ENCODE results near the gene TRIM65. TPM values are rescaled to one million over a fixed set of nuclear protein-coding genes. Genes with fewer than 3 reads are reported as not detected.

Gene TRIM65
- total and polyA plus RNA-seq, 2 of the 13 experiments (the other 11 are each of a cell fraction or from before 2014, with no cell fraction given) = 10.3 to 22.4 TPM

DNA sequence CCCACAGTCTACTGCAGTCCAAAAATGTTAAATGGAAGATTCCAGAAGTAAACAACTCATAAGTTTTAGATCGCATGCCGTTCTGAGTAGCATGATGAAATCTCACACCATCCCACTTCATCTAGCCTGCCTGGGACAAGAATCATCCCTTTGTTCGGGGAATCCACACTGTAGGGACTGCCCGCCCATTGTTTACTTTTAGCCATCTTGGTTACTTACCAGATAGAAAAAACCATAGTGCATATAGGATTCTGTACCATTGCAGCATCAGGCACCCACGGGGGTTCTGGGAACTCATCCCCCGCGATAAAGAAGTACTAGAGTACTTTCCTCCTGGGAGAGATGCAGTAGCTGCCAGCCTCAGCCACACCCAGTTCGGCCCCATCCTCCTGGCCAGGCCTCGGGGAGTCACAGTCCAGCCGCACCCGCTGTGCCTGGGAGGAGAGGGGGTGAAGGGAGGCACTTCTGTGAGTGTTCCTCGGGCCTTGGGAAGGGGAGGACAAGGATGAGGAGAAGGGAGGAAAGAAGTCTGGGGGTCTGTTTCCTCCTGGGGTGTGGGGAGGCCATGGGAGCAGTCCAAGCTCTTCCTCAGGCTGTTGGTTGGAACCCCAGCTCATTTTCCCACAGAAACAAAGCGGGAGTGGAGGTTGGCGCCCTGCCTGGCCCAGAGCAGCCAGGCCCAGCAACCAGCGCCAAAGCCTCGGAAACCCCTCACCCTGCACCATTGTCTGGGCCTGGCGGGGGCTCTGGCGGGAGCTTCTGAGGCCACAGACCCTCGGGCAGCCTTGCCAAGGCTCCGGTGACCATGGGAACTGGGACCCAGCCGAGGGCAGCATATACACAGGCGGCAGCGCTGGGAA lies 27.2 kb downstream of the TRIM65 start (continued):
- TF ChIP-seq MIER3 (CRISPR knock-in tag; IDR thresholded peaks at IDR 0.05; ENCODE audit: borderline replicate concordance) (peak; percentile 82), KLF9 (CRISPR knock-in tag; IDR thresholded peaks at IDR 0.05; ENCODE audit: low read depth) (0 out of 2 replicates have a peak, but pooled peaks have one; percentile 78), MED8 (CRISPR knock-in tag; IDR thresholded peaks at IDR 0.05; ENCODE audit: insufficient replicate concordance) (peak; percentile 19), ZNF761 (CRISPR knock-in tag; conservative IDR thresholded peaks at IDR 0.05) (peak; percentile 97), ZSCAN31 (CRISPR knock-in tag; IDR thresholded peaks at IDR 0.05; ENCODE audit: low read depth) (peak; percentile 31; the same call in 1 of the 2 replicates), JUND (CRISPR knock-in tag; IDR thresholded peaks at IDR 0.05) (no peak), NFKBIZ (CRISPR knock-in tag; IDR thresholded peaks at IDR 0.05) (peak; percentile 81; the same call in 1 of the 2 replicates), TEAD3 (CRISPR knock-in tag; optimal IDR thresholded peaks at IDR 0.05; ENCODE audit: borderline replicate concordance) (peak; percentile 65), SRY (CRISPR knock-in tag; IDR thresholded peaks at IDR 0.05) (peak; percentile 36; the same call in 1 of the 2 replicates), GATA4 (IDR thresholded peaks at IDR 0.05; ENCODE audit: borderline replicate concordance, low read depth) (peak; percentile 19; the same call in 1 of the 2 replicates), ZFP62 (CRISPR knock-in tag; IDR thresholded peaks at IDR 0.05) (no peak), TBX3 (IDR thresholded peaks at IDR 0.05; ENCODE audit: borderline replicate concordance) (peak; percentile 83), ZNF737 (CRISPR knock-in tag; IDR thresholded peaks at IDR 0.05; ENCODE audit: borderline replicate concordance) (no peak), LCORL (IDR thresholded peaks at IDR 0.05) (no peak), LCORL (CRISPR knock-in tag; IDR thresholded peaks at IDR 0.05) (peak; percentile 88; the same call in 1 of the 2 replicates), RELA (CRISPR knock-in tag; IDR thresholded peaks at IDR 0.05) (peak; percentile 62; the same call in 1 of the 2 replicates), MTA1 (CRISPR knock-in tag; IDR thresholded peaks at IDR 0.05; ENCODE audit: borderline replicate concordance) (peak; percentile 63), ZNF615 (CRISPR knock-in tag; IDR thresholded peaks at IDR 0.05; ENCODE audit: borderline replicate concordance) (peak; percentile 32; the same call in 1 of the 2 replicates), ZNF567 (CRISPR knock-in tag; IDR thresholded peaks at IDR 0.05; ENCODE audit: borderline replicate concordance) (peak; percentile 87; the same call in 1 of the 2 replicates), ATF7 (IDR thresholded peaks at IDR 0.05) (peak; percentile 68), ATF7 (CRISPR knock-in tag; IDR thresholded peaks at IDR 0.05) (peak; percentile 69; the same call in 1 of the 2 replicates), ZBTB38 (CRISPR knock-in tag; IDR thresholded peaks at IDR 0.05) (peak; percentile 72; the same call in 1 of the 2 replicates), HCFC1 (IDR thresholded peaks at IDR 0.05; ENCODE audit: low read depth, low read length) (no peak)
- TF ChIP-seq, protein P1, sequence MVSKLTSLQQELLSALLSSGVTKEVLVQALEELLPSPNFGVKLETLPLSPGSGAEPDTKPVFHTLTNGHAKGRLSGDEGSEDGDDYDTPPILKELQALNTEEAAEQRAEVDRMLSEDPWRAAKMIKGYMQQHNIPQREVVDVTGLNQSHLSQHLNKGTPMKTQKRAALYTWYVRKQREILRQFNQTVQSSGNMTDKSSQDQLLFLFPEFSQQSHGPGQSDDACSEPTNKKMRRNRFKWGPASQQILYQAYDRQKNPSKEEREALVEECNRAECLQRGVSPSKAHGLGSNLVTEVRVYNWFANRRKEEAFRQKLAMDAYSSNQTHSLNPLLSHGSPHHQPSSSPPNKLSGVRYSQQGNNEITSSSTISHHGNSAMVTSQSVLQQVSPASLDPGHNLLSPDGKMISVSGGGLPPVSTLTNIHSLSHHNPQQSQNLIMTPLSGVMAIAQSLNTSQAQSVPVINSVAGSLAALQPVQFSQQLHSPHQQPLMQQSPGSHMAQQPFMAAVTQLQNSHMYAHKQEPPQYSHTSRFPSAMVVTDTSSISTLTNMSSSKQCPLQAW (CRISPR knock-in tag; IDR thresholded peaks at IDR 0.05) = peak; percentile 53; the same call in 1 of the 2 replicates
- TF ChIP-seq, protein P2, sequence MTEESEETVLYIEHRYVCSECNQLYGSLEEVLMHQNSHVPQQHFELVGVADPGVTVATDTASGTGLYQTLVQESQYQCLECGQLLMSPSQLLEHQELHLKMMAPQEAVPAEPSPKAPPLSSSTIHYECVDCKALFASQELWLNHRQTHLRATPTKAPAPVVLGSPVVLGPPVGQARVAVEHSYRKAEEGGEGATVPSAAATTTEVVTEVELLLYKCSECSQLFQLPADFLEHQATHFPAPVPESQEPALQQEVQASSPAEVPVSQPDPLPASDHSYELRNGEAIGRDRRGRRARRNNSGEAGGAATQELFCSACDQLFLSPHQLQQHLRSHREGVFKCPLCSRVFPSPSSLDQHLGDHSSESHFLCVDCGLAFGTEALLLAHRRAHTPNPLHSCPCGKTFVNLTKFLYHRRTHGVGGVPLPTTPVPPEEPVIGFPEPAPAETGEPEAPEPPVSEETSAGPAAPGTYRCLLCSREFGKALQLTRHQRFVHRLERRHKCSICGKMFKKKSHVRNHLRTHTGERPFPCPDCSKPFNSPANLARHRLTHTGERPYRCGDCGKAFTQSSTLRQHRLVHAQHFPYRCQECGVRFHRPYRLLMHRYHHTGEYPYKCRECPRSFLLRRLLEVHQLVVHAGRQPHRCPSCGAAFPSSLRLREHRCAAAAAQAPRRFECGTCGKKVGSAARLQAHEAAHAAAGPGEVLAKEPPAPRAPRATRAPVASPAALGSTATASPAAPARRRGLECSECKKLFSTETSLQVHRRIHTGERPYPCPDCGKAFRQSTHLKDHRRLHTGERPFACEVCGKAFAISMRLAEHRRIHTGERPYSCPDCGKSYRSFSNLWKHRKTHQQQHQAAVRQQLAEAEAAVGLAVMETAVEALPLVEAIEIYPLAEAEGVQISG (CRISPR knock-in tag; IDR thresholded peaks at IDR 0.05) = peak; percentile 77
- TF ChIP-seq, protein P3, sequence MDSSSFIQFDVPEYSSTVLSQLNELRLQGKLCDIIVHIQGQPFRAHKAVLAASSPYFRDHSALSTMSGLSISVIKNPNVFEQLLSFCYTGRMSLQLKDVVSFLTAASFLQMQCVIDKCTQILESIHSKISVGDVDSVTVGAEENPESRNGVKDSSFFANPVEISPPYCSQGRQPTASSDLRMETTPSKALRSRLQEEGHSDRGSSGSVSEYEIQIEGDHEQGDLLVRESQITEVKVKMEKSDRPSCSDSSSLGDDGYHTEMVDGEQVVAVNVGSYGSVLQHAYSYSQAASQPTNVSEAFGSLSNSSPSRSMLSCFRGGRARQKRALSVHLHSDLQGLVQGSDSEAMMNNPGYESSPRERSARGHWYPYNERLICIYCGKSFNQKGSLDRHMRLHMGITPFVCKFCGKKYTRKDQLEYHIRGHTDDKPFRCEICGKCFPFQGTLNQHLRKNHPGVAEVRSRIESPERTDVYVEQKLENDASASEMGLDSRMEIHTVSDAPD (CRISPR knock-in tag; IDR thresholded peaks at IDR 0.05) = peak; percentile 99

Data from HepG2 (cell line).